A673 (cell line): ENCODE data around the gene CPNE1.

Experiments used
- CTCF ChIP-seq: fragments of 300-800, 200-600 bp; sonication (generic); conservative IDR thresholded peaks from 2 replicates; pipeline ENCODE4 v1.5.1; 2017; ENCODE audit warnings: low read depth, mild to moderate bottlenecking, antibody characterized with exemption, low read length, moderate library complexity, mixed read lengths
- EZH2 ChIP-seq: fragments of 200-600 bp; sonication (generic); IDR thresholded peaks from 2 replicates; pipeline ENCODE4 v1.6.1; 2017; ENCODE audit warnings: borderline replicate concordance, low read depth, mild to moderate bottlenecking, mixed read lengths, antibody characterized with exemption, low read length; ENCODE audit not compliant: poor library complexity, severe bottlenecking

GRCh38 chr20:35702051-35702823 lies 37.5 kb upstream of the CPNE1 start:
- TF ChIP-seq CTCF (no peak), EZH2 (no peak)
